HG03135 (cell line): ENCODE data around the gene TUNAR.

ENCODE experiments used
- ATAC-seq: cut with Tn5 transposase; IDR thresholded peaks from one replicate; pipeline ENCODE4 v1.9.1; 2021; ENCODE audit warnings: mild to moderate bottlenecking, moderate library complexity; ENCODE audit not compliant: unreplicated experiment

The TUNAR gene

DNA sequence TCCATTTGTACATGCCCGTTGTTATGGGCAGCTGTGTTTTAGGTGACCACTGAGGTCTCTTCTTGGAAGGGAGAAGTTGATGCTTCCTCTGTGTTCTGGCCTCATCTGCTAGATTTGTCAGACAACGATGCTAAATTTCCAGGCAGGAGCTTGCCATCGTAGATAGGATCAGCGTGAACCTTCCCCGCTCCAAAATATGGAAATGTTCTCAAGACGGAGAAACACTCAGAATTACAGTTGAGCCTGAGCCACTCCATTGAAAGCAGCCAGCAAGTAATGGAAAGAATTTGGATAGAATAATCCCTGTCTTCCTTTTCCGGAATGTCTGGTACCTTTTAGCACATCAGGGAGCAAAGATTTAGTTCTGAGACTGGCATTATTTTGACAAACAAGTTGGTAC, 34.8 kb downstream of the TUNAR start:
- no peak for ATAC-seq

GRCh38 chr14:95915330-95915729, 38.7 kb downstream of the TUNAR start:
- ATAC-seq, result no peak

DNA sequence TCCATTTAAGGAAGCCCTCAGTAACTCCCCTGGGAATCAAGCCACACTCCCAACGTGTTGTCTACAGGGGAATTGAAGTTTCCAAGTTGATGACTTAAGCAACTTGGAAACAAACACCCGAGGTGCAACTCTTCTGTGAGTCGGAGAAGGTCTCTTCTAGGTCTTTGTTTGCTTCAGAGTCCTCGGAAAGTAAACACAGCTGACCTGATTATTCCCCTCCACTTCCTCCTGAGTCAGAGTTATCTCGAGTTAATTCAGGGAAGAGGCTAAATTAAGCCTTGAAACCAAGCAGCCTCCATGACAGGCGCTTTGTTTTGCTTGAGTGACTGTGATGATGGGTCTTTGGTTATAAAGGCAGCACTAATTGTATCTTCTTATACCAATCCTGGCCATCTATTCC, 41.8 kb downstream of the TUNAR start:
- no peak for ATAC-seq

GRCh38 chr14:95920769-95921438, 44.3 kb downstream of the TUNAR start:
- no peak for ATAC-seq

DNA sequence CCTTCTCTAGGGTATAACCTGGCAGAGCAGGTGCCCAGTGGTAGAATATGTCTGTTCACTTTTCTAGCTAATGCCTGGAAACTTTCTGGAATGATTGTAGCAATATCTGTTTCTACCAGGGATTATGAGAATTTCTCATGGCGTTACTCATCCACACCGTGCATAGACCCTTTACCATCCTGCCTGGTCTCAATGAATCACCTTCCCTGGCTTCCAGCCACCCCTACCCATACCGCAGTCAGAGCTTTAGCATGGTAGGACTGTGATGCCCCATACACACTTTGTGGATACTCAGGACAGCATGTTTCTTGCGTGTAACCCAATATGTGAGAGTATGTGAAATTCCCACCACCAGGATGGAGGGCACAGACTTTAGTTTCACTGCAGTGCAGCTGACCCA, 45.4 kb downstream of the TUNAR start:
- no peak for ATAC-seq

DNA sequence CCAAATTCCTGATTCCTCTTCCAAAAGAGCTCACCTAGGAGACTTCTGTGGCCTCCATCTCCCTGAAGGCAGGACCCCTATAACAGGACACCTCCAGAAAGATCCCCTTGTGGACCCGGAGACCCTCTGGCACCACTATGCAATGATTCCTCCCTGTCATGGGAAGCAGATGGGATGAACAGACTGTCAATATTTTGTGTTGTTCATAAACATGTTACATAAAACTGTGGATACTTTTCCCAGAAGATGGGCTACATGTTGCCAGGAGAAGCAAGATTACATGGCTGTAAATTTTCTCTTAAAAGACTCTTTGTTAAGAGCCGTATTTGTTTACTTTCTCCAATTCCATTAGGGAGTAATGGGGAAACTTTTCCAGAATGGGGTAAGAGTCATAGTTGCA, 52.1 kb downstream of the TUNAR start:
- ATAC-seq, result no peak

DNA sequence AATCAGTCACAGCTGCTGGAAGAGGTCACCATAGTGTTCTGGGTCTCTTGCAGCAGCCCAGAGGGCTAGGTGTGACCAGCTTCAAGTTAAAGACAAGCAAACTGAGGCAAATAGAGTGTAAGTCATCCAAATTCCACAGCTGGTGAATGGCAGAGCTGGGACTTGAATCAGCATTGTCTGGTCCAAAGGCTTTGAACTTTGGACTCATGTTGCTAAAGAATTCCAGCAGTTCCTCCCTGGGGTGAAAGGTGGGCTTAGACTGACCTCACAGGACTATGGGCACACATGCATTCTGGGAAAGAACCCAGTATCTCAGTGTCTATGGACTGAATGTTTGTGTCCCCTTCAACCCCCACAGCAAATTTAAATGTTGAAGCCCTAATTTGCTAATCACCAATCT, 54.8 kb downstream of the TUNAR start:
- ATAC-seq, result no peak

GRCh38 chr14:95935228-95935822, 58.7 kb downstream of the TUNAR start:
- ATAC-seq, result no peak

DNA sequence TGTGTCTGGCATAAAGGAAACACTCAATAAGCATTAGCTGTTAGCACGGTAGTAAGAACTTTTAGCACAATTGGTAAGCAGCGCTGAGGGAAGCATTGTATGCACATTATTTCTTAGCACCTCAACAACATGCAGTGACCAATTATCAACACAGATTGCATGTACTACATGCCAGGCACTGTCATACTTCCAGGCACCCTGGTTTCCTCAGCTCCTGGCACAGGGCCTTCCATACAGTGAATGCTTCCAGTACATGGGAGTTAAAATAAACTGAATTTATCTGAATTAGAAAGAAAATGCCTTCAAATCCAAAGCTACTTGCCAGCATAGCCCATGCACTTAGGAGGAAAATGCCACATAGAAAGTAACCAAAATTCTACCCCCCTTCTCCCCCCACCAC, 59.4 kb downstream of the TUNAR start:
- no peak for ATAC-seq

GRCh38 chr14:95939335-95939734, 62.7 kb downstream of the TUNAR start:
- ATAC-seq, result no peak

GRCh38 chr14:95941897-95942296, 65.3 kb downstream of the TUNAR start:
- no peak for ATAC-seq

DNA sequence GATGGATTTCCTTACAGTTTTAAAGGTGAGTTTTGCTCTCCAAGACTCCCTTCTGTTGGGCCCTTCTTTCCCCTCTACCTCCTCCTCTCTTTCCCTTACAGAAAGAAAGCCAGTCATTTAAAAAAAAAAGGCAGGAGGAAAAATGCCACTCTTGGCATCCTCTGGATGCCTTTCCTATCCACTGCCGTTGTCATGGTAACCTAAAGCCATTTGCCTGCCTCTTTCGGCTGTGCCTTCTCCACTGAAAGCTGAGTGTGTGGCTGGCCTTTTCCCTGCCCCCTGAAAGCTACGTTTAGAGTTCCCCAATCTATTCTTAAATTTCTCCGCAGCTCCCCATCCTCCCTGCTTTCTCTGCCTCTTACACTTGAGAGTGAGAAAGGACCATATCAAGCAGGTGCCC, 67.1 kb downstream of the TUNAR start:
- no peak for ATAC-seq

DNA sequence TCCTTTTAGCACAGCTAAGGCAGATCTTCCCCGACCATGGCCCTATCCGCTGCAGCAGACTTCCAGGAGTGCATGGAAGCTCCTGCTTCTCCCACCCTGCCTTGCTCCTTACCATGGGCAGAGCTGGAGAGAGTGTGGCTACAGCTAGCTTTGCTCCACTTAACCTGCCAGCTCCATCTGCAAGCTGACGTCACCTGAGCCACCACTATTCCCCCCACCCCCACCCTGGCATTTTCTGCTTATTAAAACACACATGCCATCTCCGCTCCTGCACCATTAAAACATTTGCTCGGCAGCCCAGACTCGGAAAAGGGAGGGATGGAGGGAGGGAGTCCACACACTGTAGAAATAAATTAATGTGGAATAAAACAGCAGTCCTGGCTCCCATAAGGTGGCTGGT, 67.8 kb downstream of the TUNAR start:
- no peak for ATAC-seq

DNA sequence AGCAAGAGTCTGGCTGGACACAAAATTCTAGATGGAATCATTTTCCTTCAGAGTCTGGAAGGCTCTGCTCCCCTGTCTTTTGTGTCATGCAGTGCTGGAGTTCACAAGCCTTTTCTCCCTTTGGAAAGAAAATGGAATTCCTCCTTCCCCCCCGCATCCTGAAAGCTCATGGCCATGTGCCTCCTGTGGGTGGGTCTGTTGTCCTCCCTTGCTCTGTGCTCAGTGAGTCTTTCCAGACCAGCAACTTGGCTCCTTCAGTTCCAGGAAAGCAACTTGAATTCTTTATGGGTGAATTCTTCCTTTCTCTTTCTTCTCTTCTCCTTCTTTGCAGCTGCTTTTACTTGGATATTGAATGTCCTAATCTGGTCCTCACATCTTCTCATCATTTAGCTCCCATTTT, 70.2 kb downstream of the TUNAR start:
- no peak for ATAC-seq

- no peak for ATAC-seq
Observed at GRCh38 chr14:95948558-95948981, 71.9 kb downstream of the TUNAR start.

DNA sequence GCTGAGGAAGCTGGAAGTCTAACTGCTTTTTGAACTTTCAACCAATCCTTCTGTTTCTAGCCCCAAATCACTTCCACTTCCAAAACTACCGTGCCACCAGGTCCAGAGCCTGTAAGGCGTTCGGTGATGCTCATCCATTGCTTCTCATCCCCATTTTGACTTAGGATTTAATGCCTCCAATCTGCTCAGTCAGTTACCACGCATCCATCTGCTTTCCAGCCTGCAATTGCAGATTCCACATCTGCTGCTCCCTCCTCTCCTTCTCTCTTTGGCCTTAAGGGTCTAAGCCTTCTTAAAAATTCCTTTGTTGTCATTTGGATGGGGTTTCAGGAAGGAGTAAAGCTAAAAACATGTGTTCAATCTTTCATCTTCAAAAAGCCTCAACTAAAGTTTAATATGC, 74.7 kb downstream of the TUNAR start:
- ATAC-seq, result no peak

- no peak for ATAC-seq
Observed at GRCh38 chr14:95953111-95953724, 76.6 kb downstream of the TUNAR start.

DNA sequence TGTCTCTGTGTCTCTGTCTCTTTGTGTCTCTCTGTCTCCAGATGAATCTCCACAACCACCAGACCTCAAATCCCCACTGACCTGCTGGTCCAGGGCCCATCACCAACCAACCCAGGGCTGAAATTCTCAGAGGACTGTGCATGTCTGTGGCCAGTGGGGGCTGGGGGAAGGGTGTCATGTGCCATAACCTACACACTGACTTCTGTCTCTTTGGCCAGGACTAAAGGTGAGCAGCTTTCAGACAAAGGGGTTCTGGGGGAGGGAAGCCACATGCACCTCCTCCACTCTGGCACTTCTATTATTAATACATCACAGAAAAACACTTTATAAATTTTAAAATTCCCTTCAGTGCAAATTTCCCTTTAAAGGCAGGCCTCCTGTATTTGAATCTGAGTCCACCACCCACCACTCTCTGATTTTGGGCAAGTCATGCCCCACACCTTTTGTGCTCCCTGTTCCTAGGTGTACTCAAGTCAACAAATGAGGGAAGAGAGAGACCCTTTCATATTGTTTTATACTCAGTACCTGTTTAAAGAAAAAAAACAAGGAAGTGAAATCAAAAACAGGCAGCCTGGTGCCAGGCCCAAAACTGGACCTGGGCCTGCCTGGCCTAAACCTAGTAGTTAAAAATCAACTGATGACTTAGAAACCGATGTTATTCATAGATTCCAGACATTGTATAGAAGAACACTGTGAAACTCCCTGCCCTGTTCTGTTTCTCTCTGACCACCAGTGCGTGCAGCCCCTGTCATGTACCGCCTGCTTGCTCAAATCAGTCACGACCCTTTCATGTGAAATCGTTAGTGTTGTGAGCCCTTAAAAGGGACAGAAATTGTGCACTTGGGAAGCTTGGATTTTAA, 80.2 kb downstream of the TUNAR start:
- ATAC-seq, result no peak

GRCh38 chr14:95958105-95958504, 81.5 kb downstream of the TUNAR start:
- ATAC-seq, result no peak

DNA sequence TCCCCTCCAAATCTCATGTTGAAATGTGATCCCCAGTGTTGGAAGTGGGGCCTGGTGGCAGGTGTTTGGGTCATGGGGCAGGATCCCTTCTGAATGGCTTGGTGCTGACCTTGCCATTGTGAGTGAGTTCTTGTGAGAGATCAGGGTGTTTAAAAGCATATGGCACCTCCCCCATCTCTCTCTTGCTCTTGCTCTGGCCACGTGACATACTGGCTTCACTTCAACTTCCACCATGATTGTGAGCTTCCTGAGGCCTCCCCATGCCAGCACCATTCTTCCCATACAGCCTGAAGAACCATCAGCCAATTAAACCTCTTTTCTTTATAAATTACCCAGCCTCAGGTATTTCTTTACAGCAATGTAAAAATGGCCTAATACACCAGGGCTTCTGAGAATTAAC, 82.7 kb downstream of the TUNAR start:
- no peak for ATAC-seq

DNA sequence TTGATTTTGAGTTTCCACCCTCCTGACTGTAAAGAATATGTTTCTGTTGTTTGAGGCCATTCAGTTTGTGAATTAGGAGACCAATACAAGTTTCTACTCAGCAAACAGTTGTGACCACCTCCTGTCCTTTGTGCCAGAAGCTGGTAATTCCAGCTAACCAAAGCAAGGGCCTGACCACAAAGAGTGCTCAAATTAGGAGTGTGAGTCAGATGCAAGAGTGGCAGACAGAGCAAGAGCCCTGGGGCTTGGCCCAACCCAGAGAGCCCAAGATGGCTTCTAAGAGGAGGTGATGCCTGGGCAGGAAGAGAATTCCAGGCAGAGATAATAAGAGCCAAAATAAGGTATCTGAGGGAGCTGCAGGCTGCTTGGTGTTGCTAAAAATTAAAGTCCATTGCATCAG, 84.8 kb downstream of the TUNAR start:
- ATAC-seq, result no peak

- ATAC-seq, result no peak
Observed at GRCh38 chr14:95964901-95965300, 88.3 kb downstream of the TUNAR start.
